ENCODE measurements around the gene ASPSCR1. TPM values are rescaled to one million over a fixed set of nuclear protein-coding genes. Genes with fewer than 3 reads are reported as not detected.

Gene ASPSCR1
- total and polyA plus RNA-seq, 2 of the 4 experiments (the other 2 are of a cell fraction): 7.2 to 17.2 TPM

DNA sequence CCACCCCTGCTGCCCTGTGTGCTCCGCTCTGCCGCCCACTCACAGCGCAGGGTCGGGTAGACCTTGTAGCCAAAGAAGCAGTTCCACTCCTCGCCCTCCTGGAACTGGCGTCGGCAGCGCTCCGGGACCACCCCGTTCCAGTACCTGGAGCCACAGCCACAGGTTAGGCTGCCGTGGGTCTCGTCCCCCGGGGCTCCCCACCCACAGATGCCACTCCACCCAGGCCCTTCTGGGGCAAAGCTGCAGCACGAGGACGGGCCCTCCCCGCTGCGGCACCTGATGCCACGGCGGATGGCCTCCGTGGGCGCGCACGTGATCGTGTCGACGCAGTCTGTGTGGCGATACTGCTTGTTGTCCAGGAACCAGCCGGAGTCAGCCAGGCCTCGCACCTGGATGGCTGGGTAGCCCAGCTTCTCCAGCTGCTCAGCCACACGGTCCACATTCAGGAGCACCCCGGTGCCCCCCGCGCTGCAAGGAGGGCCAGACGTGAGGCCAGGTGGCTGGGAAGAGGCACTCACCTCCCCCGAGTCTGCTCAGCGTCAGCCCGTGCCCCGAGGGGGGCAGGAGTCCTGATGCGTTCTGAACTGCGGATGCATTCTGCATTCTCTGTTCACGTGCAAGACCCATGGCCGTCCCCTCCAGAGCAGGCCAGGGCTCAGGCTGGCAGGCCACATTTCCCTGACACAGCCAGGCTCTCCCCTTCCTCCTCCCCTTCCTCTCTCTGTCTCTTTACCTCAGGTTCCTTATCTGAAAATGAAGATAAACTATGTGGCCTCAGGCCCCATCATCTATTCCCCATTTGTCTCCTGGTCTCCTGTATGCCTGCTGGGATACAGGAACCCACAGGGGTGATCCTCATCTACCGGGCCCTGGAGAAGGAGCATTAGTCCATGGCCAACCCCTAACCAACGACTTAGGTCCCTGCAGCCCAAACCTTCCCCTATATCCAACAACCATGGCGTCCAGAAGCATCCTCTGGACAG is 20.5 kb upstream of the ASPSCR1 start:
- dilution Hi-C loops (cut with HindIII; ENCODE audit: low sequenced_read_pairs, unreplicated experiment) (no loop called here), intact Hi-C loops (cut with micrococcal nuclease) (no loop called here), in situ Hi-C loops (cut with MboI; ENCODE audit: low sequenced_read_pairs) (no loop called here)
- no peak overlapping the region for H3K56ac ChIP-seq (ENCODE audit: extremely low read depth, insufficient read depth, low read length)
- H3K27me3 ChIP-seq (ENCODE audit: control insufficient read depth, insufficient read depth, low read length): peaks cover 39% of the 10 kb centered on the region
- H3K9me3 ChIP-seq (ENCODE audit: control insufficient read depth, insufficient read depth, low read length): no peaks in the 10 kb centered on the region
- no peak overlapping the region for H3K27ac ChIP-seq (ENCODE audit: insufficient read depth, low read length)
- H2BK5ac ChIP-seq (ENCODE audit: low read depth, low read length, poor library complexity, severe bottlenecking): no peak overlapping the region
- no peak overlapping the region for H2BK20ac ChIP-seq (ENCODE audit: low read depth, low read length)
- ATAC-seq (ENCODE audit: low read depth) (no peak), DNase-seq (no peak)
- H2BK120ac ChIP-seq (ENCODE audit: low read depth, low read length): no peak overlapping the region
- H3K14ac ChIP-seq (replicated peaks; ENCODE audit: low read depth, low read length): no peak overlapping the region
- H3K4ac ChIP-seq (ENCODE audit: low read depth, low read length): no peak overlapping the region
- no peaks in the 10 kb centered on the region for H4K20me1 ChIP-seq (ENCODE audit: insufficient read depth, low read length)
- no peak overlapping the region for H2AK9ac ChIP-seq (replicated peaks; ENCODE audit: low read depth, low read length, poor library complexity)
- H3K36me3 ChIP-seq (ENCODE audit: control insufficient read depth, insufficient read depth, low read length): no peaks in the 10 kb centered on the region
- H3K4me3 ChIP-seq (ENCODE audit: insufficient read depth, low read depth, low read length): no peak overlapping the region
- no TSS peak for BruUV-seq (replicated peaks)
- no peaks in the 10 kb centered on the region for H3K79me1 ChIP-seq (ENCODE audit: low read depth in 1 of 2, low read length in 2 of 2)
- H4K91ac ChIP-seq (ENCODE audit: insufficient read depth, low read depth, low read length): no peak overlapping the region
- no peak overlapping the region for H2BK15ac ChIP-seq (ENCODE audit: low read depth, low read length)
- no peak overlapping the region for H3K4me2 ChIP-seq (ENCODE audit: low read depth, low read length)
- no peak overlapping the region for H2AK5ac ChIP-seq (ENCODE audit: low read depth, low read length)
- TF ChIP-seq NFE2L2 (IDR thresholded peaks at IDR 0.05; ENCODE audit: low read depth, low read length) (no peak), MAFK (IDR thresholded peaks at IDR 0.05; ENCODE audit: low read depth, low read length) (no peak), SMC3 (IDR thresholded peaks at IDR 0.05; ENCODE audit: low read depth, low read length) (no peak), MXI1 (IDR thresholded peaks at IDR 0.05; ENCODE audit: borderline replicate concordance, low read depth, low read length) (no peak), FOS (IDR thresholded peaks at IDR 0.05; ENCODE audit: low read depth, low read length) (no peak), RFX5 (IDR thresholded peaks at IDR 0.05; ENCODE audit: low read depth, low read length) (no peak), MAZ (IDR thresholded peaks at IDR 0.05; ENCODE audit: borderline replicate concordance, low read depth, low read length) (no peak), POLR2A (IDR thresholded peaks at IDR 0.05; ENCODE audit: low read depth, low read length) (no peak)
- TF ChIP-seq, protein P1, sequence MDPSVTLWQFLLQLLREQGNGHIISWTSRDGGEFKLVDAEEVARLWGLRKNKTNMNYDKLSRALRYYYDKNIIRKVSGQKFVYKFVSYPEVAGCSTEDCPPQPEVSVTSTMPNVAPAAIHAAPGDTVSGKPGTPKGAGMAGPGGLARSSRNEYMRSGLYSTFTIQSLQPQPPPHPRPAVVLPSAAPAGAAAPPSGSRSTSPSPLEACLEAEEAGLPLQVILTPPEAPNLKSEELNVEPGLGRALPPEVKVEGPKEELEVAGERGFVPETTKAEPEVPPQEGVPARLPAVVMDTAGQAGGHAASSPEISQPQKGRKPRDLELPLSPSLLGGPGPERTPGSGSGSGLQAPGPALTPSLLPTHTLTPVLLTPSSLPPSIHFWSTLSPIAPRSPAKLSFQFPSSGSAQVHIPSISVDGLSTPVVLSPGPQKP (IDR thresholded peaks at IDR 0.05; ENCODE audit: borderline replicate concordance, low read depth, low read length): no peak
- TF ChIP-seq, protein P2, sequence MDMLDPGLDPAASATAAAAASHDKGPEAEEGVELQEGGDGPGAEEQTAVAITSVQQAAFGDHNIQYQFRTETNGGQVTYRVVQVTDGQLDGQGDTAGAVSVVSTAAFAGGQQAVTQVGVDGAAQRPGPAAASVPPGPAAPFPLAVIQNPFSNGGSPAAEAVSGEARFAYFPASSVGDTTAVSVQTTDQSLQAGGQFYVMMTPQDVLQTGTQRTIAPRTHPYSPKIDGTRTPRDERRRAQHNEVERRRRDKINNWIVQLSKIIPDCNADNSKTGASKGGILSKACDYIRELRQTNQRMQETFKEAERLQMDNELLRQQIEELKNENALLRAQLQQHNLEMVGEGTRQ (IDR thresholded peaks at IDR 0.05; ENCODE audit: low read depth, low read length): no peak
- TF ChIP-seq, protein P3, sequence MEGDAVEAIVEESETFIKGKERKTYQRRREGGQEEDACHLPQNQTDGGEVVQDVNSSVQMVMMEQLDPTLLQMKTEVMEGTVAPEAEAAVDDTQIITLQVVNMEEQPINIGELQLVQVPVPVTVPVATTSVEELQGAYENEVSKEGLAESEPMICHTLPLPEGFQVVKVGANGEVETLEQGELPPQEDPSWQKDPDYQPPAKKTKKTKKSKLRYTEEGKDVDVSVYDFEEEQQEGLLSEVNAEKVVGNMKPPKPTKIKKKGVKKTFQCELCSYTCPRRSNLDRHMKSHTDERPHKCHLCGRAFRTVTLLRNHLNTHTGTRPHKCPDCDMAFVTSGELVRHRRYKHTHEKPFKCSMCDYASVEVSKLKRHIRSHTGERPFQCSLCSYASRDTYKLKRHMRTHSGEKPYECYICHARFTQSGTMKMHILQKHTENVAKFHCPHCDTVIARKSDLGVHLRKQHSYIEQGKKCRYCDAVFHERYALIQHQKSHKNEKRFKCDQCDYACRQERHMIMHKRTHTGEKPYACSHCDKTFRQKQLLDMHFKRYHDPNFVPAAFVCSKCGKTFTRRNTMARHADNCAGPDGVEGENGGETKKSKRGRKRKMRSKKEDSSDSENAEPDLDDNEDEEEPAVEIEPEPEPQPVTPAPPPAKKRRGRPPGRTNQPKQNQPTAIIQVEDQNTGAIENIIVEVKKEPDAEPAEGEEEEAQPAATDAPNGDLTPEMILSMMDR (conservative IDR thresholded peaks at IDR 0.05; ENCODE audit: low read depth, low read length): no peak
- no peaks in the 10 kb centered on the region for H3K9me1 ChIP-seq (ENCODE audit: insufficient read depth, low read length)
- H3K4me1 ChIP-seq (ENCODE audit: control insufficient read depth, insufficient read depth, low read length): no peaks in the 10 kb centered on the region
- H3K9ac ChIP-seq (ENCODE audit: low read depth, low read length): no peak overlapping the region
- WGBS, 2 experiments (ENCODE audit: extremely low coverage in 2 of 2, insufficient read length in 1 of 2): 64% methylated on average over 23 of the region's 45 CpGs; no CpG with 5 or more reads in 1 of the 2 experiments
- ChIA-PET POLR2A (ENCODE audit: unreplicated experiment) (no interaction called here), CTCF (no interaction called here)
- H3K18ac ChIP-seq (ENCODE audit: low read depth, low read length): no peak overlapping the region
- no peak overlapping the region for H4K5ac ChIP-seq (ENCODE audit: low read depth, low read length)
- no peak overlapping the region for H4K8ac ChIP-seq (ENCODE audit: low read depth in 2 of 2, low read length in 2 of 2)
- H3K23ac ChIP-seq (ENCODE audit: low read depth, low read length): no peak overlapping the region
- H2AFZ ChIP-seq (replicated peaks; ENCODE audit: low read length, poor library complexity): no peak overlapping the region
